ENCODE data around the gene ARHGEF2. TPM values are rescaled to one million over a fixed set of nuclear protein-coding genes. Genes with fewer than 3 reads are reported as not detected.
A peak's percentile ranks its signal among the peaks of the same experiment; 100 is the strongest.

Gene ARHGEF2
- total and polyA plus RNA-seq, 9 of the 15 experiments (the other 6 are each of a cell fraction or from before 2014, with no cell fraction given) = 7.1 to 162 (median 62.2) TPM

DNA sequence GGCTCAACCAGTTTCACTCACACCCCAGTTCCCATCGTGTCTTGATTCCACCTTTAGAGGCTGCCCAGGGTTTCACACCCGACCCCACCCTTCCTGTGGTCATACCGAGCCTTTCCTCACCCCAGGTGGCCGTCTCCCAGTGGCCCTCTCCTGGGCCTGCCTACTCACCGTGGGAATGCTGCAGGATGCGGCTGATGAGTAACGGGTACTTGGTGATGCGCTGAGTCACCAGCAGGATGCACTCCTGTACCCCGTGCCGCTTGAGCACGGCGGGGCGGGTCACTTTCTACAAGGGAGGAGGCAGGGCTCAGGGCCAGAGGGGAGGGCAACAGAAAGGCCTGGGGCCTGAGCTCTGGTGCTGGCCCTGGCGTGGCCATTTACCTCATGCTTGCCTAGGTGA lies 16.4 kb downstream of the ARHGEF2 start (continued):
- TF ChIP-seq, protein P1, sequence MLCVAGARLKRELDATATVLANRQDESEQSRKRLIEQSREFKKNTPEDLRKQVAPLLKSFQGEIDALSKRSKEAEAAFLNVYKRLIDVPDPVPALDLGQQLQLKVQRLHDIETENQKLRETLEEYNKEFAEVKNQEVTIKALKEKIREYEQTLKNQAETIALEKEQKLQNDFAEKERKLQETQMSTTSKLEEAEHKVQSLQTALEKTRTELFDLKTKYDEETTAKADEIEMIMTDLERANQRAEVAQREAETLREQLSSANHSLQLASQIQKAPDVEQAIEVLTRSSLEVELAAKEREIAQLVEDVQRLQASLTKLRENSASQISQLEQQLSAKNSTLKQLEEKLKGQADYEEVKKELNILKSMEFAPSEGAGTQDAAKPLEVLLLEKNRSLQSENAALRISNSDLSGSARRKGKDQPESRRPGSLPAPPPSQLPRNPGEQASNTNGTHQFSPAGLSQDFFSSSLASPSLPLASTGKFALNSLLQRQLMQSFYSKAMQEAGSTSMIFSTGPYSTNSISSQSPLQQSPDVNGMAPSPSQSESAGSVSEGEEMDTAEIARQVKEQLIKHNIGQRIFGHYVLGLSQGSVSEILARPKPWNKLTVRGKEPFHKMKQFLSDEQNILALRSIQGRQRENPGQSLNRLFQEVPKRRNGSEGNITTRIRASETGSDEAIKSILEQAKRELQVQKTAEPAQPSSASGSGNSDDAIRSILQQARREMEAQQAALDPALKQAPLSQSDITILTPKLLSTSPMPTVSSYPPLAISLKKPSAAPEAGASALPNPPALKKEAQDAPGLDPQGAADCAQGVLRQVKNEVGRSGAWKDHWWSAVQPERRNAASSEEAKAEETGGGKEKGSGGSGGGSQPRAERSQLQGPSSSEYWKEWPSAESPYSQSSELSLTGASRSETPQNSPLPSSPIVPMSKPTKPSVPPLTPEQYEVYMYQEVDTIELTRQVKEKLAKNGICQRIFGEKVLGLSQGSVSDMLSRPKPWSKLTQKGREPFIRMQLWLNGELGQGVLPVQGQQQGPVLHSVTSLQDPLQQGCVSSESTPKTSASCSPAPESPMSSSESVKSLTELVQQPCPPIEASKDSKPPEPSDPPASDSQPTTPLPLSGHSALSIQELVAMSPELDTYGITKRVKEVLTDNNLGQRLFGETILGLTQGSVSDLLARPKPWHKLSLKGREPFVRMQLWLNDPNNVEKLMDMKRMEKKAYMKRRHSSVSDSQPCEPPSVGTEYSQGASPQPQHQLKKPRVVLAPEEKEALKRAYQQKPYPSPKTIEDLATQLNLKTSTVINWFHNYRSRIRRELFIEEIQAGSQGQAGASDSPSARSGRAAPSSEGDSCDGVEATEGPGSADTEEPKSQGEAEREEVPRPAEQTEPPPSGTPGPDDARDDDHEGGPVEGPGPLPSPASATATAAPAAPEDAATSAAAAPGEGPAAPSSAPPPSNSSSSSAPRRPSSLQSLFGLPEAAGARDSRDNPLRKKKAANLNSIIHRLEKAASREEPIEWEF (CRISPR knock-in tag; IDR thresholded peaks at IDR 0.05) = no peak
- TF ChIP-seq, protein P2, sequence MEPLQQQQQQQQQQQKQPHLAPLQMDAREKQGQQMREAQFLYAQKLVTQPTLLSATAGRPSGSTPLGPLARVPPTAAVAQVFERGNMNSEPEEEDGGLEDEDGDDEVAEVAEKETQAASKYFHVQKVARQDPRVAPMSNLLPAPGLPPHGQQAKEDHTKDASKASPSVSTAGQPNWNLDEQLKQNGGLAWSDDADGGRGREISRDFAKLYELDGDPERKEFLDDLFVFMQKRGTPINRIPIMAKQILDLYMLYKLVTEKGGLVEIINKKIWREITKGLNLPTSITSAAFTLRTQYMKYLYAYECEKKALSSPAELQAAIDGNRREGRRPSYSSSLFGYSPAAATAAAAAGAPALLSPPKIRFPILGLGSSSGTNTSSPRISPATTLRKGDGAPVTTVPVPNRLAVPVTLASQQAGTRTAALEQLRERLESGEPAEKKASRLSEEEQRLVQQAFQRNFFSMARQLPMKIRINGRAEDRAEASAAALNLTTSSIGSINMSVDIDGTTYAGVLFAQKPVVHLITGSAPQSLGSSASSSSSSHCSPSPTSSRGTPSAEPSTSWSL (CRISPR knock-in tag; IDR thresholded peaks at IDR 0.05; ENCODE audit: borderline replicate concordance) = no peak
- TF ChIP-seq NFE2 (IDR thresholded peaks at IDR 0.05; ENCODE audit: low read depth) (peak; percentile 22; the same call in 1 of the 2 replicates), ZKSCAN8 (CRISPR knock-in tag; IDR thresholded peaks at IDR 0.05) (no peak), NEUROD1 (IDR thresholded peaks at IDR 0.05; ENCODE audit: borderline replicate concordance, low read depth, low read length, partially characterized antibody) (no peak), ZNF436 (CRISPR knock-in tag; IDR thresholded peaks at IDR 0.05) (no peak), CBFA2T2 (conservative IDR thresholded peaks at IDR 0.05) (no peak), PTBP1 (IDR thresholded peaks at IDR 0.05; ENCODE audit: low read depth, low read length) (no peak), RBFOX2 (IDR thresholded peaks at IDR 0.05; ENCODE audit: low read depth, low read length) (peak; percentile 68; the same call in 1 of the 2 replicates), PTTG1 (tag; IDR thresholded peaks at IDR 0.05; ENCODE audit: low read depth) (no peak), SAP30 (IDR thresholded peaks at IDR 0.05; ENCODE audit: borderline replicate concordance, insufficient read depth, low read depth, low read length, poor library complexity, severe bottlenecking) (no peak), POLR2G (IDR thresholded peaks at IDR 0.05; ENCODE audit: low read depth, low read length) (peak; percentile 72), ZNF444 (CRISPR knock-in tag; IDR thresholded peaks at IDR 0.05) (no peak)
- TF ChIP-seq, protein P3, sequence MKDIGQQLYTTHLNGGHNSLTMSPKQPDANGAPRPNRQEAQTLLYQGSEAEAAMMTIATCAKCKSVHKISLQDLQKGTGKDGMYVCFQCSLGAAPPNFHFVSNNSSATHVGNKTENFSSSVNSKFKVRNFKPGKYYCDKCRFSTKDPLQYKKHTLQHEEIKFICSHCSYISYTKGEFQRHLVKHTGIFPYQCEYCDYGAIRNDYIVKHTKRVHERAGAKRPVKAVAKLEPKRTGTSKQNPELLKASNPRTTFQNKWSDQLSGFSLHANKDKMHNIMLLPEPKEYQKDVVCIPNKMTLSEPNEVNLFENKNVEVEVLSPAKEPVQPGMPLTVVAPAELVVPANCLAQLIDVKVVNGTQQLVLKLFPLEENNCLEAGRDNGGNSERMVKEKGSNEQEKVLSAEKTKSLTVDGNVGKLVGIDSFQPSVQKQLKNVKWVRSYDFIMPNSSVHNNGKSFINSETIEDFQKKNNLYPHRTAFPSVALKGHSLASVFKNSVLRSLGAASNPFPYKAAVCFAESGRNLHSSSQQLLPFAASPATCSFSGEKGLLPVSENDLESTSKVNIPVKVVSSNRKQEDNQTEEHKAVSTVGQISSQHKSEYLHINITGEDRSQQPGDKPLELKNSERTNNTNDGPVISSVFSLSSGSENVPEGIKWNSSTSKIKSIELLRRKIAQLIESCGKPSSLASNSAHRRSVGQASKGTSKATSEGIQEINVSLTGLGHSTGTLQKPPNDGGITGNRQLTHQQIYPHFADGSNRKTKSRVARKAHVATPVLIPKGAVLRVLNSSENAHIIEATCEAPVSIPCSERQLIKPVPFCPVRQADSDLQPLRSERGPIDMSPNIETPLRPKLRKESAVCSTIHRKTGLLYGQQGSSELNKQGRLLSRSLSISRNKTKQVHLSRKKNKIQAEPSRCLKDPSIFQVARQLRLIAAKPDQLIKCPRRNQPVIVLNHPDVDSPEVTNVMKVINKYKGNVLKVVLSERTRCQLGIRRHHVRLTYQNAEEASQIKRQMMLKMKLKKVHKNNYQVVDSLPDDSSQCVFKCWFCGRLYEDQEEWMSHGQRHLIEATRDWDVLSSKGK (CRISPR knock-in tag; IDR thresholded peaks at IDR 0.05) = no peak
- TF ChIP-seq, protein P4, sequence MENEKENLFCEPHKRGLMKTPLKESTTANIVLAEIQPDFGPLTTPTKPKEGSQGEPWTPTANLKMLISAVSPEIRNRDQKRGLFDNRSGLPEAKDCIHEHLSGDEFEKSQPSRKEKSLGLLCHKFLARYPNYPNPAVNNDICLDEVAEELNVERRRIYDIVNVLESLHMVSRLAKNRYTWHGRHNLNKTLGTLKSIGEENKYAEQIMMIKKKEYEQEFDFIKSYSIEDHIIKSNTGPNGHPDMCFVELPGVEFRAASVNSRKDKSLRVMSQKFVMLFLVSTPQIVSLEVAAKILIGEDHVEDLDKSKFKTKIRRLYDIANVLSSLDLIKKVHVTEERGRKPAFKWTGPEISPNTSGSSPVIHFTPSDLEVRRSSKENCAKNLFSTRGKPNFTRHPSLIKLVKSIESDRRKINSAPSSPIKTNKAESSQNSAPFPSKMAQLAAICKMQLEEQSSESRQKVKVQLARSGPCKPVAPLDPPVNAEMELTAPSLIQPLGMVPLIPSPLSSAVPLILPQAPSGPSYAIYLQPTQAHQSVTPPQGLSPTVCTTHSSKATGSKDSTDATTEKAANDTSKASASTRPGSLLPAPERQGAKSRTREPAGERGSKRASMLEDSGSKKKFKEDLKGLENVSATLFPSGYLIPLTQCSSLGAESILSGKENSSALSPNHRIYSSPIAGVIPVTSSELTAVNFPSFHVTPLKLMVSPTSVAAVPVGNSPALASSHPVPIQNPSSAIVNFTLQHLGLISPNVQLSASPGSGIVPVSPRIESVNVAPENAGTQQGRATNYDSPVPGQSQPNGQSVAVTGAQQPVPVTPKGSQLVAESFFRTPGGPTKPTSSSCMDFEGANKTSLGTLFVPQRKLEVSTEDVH (IDR thresholded peaks at IDR 0.05; ENCODE audit: low read depth, partially characterized antibody) = no peak

All from K562 (cell line).